Neuron (in vitro differentiated cells): ENCODE results near the gene RNF180.

Experiments
- H2AFZ ChIP-seq: one replicate; pipeline ENCODE4 v1.6.1; 2013; ENCODE audit warnings: low read depth, mild to moderate bottlenecking, inconsistent platforms, low read length, moderate library complexity
- H3K27me3 ChIP-seq: one replicate; pipeline ENCODE4 v1.6.1; 2013; ENCODE audit warnings: low read length; ENCODE audit not compliant: insufficient read depth
- H3K36me3 ChIP-seq: one replicate; pipeline ENCODE4 v1.6.1; 2013; ENCODE audit warnings: low read length; ENCODE audit not compliant: insufficient read depth
- H3K4me1 ChIP-seq: one replicate; pipeline ENCODE4 v1.6.1; 2013; ENCODE audit warnings: low read length; ENCODE audit not compliant: insufficient read depth
- H3K4me3 ChIP-seq: 2 replicates; pipeline ENCODE4 v1.5.1; 2013; ENCODE audit warnings: mild to moderate bottlenecking, low read length, moderate library complexity
- H3K9me3 ChIP-seq: one replicate; pipeline ENCODE4 v1.6.1; 2013; ENCODE audit warnings: low read length

RNF180 gene, protein sequence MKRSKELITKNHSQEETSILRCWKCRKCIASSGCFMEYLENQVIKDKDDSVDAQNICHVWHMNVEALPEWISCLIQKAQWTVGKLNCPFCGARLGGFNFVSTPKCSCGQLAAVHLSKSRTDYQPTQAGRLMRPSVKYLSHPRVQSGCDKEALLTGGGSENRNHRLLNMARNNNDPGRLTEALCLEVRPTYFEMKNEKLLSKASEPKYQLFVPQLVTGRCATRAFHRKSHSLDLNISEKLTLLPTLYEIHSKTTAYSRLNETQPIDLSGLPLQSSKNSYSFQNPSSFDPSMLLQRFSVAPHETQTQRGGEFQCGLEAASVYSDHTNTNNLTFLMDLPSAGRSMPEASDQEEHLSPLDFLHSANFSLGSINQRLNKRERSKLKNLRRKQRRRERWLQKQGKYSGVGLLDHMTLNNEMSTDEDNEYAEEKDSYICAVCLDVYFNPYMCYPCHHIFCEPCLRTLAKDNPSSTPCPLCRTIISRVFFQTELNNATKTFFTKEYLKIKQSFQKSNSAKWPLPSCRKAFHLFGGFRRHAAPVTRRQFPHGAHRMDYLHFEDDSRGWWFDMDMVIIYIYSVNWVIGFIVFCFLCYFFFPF

DNA sequence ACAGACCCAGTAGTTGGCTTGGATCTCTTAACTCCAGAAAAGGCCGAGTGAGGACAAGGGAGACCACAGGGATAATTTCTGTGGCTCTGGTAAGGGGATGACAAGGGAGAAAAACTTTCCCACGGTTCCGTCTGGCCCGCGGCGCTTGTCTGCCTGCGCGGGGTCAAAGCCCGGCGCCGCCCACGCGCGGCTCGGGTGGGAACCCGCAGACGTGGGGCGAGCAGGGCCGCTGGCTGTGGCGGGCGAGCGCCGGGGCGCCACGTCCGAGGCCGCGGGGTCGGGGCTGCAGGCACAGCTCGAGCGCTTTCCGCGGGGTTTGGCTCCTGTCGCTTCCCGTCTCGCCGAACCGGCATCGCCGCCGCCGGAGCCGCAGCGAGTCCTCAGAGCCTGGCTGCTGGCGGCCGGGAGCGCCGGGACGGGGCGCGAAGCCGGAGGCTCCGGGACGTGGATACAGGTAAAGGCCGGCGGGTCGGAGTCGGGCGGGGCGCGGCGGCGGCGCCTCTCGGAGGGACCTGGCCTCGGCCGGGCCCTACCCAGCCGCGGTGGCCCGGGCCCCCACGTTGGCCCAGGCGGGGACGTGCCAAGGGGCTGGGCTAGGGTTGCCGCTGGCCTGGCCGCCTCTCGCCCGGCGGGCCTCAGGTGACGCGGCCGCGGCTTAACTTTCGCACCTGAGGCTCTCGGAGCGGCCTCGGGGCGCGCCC, at the start of gene RNF180:
RNF180 (plus strand) TSS at position 344 of the 701 bp plus-strand sequence. CDS start 34,965 bp downstream, outside the sequence.
- peaks cover 5% of the 10 kb centered on the region for H3K4me1 ChIP-seq
- peak within 1 kb of the TSS; percentile 98 for H2AFZ ChIP-seq
- peaks cover 42% of the 10 kb centered on the region for H3K27me3 ChIP-seq
- no peaks in the 10 kb centered on the region for H3K9me3 ChIP-seq
- peak within 1 kb of the TSS; percentile 67 for H3K4me3 ChIP-seq
- H3K36me3 ChIP-seq = no peaks in the 10 kb centered on the region

DNA sequence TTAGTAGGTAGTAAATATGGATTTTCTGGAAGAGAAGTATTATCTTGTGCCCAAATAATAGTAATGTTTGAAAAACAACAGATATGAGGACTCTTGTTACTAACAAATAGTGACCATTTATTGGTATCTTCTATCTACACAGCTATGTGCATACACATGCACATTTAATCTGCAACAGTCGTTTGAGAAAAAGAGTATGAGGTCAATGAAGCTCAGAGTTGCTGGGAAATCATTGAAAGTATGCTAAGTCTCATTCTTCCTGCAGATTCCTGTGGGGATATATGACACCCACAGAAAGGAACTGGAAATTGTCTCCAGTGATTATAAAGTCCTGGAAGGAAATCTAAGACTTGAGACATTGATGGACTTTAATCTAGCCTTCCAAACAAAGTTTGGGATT, 40.1 kb upstream of the RNF180 start:
- H3K36me3 ChIP-seq = no peaks in the 10 kb centered on the region
- no peaks in the 10 kb centered on the region for H3K4me1 ChIP-seq
- no peak overlapping the region for H3K4me3 ChIP-seq
- no peaks in the 10 kb centered on the region for H3K9me3 ChIP-seq
- no peak overlapping the region for H2AFZ ChIP-seq
- no peaks in the 10 kb centered on the region for H3K27me3 ChIP-seq

DNA sequence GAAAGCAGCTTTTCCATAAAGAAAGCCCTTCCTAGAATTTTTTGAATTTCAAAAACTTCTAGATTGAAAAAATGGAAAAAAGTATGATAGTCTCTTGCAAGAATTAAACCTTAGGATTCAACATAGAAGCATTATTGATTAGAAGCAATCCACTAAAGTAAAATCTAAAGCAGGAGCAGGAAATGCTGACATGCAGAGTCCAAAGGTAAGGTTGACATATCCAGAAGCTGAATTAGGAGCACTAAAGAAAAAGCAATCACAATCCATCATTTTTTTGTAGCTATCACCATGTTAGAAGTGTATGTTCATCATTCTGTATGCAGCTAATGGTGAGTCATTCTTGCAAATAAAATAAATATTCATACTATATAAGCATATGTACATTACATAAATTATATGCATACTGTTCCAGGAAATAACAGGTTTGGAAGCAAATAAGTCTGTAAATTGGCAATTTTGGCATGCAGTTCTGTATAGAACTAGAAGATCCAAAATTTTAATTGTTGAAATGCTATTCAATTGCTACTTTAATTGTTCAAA, 39.4 kb upstream of the RNF180 start:
- Histone ChIP-seq H3K4me1 (no peaks in the 10 kb centered on the region), H3K36me3 (no peaks in the 10 kb centered on the region), H3K27me3 (no peaks in the 10 kb centered on the region), H2AFZ (no peak overlapping the region), H3K4me3 (no peak overlapping the region), H3K9me3 (no peaks in the 10 kb centered on the region)

DNA sequence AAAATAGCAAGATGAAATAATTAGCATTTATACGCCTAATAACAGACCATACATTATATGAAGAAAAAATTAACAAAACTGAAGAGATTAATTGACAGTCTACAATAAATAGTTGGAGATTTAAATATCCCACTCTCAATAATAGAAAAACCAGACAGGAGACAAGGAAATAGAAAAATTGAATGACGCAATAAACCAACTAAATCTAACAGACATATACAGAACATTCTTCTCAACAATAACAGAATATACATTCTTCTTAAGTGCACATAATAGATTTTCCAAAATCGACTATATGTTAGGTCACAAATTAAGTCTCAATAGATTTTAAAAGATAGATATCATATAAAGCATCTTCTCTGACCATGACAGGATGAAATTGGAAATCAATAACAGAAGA, 25.6 kb upstream of the RNF180 start:
- no peaks in the 10 kb centered on the region for H3K9me3 ChIP-seq
- H3K4me1 ChIP-seq = no peaks in the 10 kb centered on the region
- no peaks in the 10 kb centered on the region for H3K27me3 ChIP-seq
- H2AFZ ChIP-seq = no peak overlapping the region
- H3K4me3 ChIP-seq = no peak overlapping the region
- no peaks in the 10 kb centered on the region for H3K36me3 ChIP-seq

DNA sequence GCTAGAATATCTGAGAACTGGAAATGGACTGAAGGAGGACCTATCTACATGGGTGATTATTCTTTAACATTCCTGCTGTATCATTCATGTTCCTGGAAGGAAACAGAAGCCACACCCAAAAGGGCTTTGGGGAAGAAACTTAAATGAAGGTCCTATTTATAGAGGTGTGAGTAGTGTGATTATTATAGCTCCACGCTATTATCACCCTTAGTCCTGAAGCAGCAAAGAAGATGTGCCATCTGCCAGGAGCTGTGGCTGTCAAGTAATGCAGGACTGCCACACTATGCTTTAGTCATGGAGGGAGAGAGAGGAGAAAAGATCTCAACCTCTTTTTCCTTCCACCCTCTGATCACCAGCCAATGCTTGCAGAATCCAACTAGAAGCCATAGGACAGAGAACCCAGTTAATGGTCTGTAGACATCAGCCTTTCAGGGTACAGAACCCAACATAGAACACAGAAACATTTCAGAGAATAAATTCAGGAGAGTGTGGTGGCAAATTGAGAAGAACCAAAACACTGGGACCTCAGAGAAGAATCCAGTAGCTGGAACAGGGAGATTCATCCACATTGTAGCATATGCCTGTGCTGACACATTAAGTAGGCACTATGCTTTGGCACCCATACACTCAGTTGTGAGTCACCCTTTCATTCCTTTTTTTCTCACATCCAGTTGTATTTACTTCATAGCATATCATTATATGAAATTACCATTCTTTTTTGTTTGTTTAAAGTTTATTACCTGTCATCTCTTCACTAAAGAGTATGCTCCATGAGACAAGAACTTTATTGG, 21.0 kb upstream of the RNF180 start:
- no peaks in the 10 kb centered on the region for H3K27me3 ChIP-seq
- no peaks in the 10 kb centered on the region for H3K9me3 ChIP-seq
- no peaks in the 10 kb centered on the region for H3K4me1 ChIP-seq
- H3K36me3 ChIP-seq = no peaks in the 10 kb centered on the region
- H3K4me3 ChIP-seq = no peak overlapping the region
- H2AFZ ChIP-seq = no peak overlapping the region

DNA sequence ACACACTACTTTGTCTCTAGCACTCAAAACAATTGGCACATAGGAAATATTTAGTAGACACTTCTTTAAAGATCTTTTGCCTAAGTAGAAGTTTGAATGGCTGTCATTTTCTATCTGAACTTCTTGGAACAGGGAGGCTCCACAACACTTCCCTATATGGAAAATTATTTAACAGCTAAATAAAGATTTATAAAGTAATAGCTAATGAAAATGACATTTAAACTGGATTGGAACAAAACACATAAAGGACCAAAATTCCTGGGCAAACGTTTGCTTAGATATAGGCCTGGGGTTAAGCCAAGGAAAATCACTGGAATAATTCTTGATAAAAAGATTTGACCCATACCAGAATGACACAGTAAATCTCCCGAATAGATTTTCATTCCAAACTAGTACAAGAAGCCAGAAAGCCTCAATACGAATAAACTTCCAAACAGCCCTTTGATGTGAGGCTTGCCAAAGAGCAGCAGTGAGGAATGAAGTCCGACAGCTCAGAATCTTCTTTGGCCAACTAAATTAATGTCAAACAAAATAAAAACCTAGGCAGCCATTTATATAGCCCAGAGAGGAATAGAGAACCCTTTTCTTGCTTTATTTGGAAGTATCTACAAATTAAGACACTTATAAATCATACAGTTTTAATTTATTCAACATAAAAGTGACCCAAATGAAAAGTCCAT, 20.3 kb upstream of the RNF180 start:
- no peak overlapping the region for H3K4me3 ChIP-seq
- no peaks in the 10 kb centered on the region for H3K36me3 ChIP-seq

DNA sequence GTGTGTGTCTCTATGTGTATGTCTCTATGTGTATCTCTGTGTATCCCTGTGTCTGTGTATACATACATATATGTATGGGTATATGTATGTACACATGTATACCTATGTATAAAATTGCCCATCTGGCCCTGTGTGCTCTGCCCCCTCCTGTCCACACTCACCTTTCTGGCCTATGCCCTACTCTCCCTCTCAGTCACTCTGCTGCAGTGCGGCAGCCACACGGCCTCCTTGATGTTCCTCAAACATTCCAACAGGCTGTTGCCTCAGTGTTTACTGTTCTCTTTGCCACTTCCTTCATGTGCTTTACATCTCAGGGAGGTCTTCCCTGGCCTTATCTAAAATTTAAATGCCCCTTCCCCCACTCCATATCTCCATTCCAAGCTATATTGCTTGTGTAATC, 18.3 kb upstream of the RNF180 start:
- H3K36me3 ChIP-seq = no peaks in the 10 kb centered on the region
- H3K27me3 ChIP-seq = no peaks in the 10 kb centered on the region
- H3K4me1 ChIP-seq = no peaks in the 10 kb centered on the region
- H3K4me3 ChIP-seq = no peak overlapping the region
- no peak overlapping the region for H2AFZ ChIP-seq
- H3K9me3 ChIP-seq = no peaks in the 10 kb centered on the region

More for the DNA sequence above, 20.3 kb upstream of the RNF180 start:
- H2AFZ ChIP-seq = no peak overlapping the region
- H3K4me1 ChIP-seq = no peaks in the 10 kb centered on the region
- H3K27me3 ChIP-seq = no peaks in the 10 kb centered on the region
- H3K9me3 ChIP-seq = no peaks in the 10 kb centered on the region

DNA sequence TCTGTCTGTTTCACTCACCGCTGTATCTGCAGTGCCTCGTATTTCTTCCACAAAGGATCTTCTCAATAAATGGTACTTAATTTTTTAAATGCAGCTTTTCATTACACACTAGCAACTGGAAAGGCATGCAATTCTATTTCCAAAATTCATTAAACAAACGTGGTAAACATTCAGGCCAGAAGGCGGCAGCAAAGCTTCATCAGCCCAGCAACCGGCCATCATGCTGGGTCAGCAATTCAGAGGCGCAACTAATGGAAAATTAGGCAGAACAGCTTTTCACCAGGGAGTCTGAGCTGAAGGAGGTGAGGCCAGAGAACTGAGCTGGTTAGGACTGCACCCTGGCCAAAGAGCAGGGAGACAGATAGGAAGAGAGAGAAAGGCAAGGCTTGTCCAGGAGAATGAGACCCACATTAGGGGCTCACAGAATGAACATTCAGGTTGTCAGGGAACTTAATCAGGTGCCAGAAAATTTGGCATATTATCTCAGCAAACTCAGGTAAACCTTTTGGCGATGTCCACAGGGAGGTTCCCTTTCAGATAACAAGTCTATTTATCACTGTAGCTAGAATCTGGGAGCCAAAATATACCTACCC, 17.7 kb upstream of the RNF180 start:
- H3K4me3 ChIP-seq = no peak overlapping the region
- H3K36me3 ChIP-seq = no peaks in the 10 kb centered on the region
- no peaks in the 10 kb centered on the region for H3K4me1 ChIP-seq
- no peak overlapping the region for H2AFZ ChIP-seq
- H3K9me3 ChIP-seq = no peaks in the 10 kb centered on the region
- H3K27me3 ChIP-seq = no peaks in the 10 kb centered on the region

DNA sequence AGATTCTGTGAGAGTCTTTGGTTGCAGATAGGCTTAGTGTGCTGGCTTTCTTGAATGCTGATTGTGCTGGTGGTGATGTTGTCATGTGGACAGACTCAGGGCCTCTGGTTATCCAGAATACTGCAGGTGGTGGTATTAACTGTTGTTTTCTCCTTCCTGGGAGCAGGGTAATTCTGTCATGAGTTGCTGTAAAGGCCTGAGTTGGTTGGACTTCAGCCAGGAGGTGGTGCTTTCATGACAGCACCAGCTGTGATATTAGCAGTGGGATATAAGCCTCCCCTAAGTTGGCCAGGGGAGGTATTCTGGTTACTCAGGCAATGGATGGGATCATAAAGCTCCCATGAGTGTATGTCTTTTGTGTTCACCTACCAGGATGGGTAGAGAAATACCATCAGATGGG, 16.4 kb upstream of the RNF180 start:
- H3K4me3 ChIP-seq = no peak overlapping the region
- no peaks in the 10 kb centered on the region for H3K4me1 ChIP-seq
- H2AFZ ChIP-seq = no peak overlapping the region
- no peaks in the 10 kb centered on the region for H3K36me3 ChIP-seq
- no peaks in the 10 kb centered on the region for H3K27me3 ChIP-seq
- peaks cover 3% of the 10 kb centered on the region for H3K9me3 ChIP-seq

DNA sequence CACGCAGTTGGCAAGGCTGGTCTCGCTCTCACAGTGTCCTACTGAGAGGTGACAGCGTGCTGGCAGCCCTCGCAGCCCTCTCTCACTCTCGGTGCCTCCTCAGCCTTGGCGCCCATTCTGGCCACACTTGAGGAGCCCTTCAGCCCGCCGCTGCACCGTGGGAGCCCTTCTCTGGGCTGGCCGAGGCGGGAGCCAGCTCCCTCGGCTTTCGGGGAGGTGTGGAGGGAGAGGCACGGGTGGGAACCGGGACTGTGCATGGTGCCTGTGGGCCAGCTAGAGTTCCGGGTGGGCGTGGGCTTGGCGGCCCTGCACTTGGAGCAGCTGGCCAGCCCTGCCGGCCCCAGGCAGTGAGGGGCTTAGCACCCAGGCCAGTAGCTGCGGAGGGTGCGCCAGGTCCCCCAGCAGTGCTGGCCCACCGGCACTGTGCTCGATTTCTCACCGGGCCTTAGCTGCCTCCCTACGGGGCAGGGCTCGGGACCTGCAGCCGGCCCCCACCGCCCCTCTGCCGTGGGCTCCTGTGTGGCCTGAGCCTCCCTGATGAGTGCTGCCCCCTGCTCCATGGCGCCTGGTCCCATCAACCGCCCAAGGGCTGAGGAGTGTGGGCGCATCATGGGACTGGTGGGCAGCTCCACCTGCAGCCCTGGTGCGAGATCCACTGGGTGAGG, 15.7 kb upstream of the RNF180 start:
- Histone ChIP-seq H3K4me3 (no peak overlapping the region), H3K9me3 (peaks cover 3% of the 10 kb centered on the region), H2AFZ (no peak overlapping the region), H3K4me1 (no peaks in the 10 kb centered on the region), H3K36me3 (no peaks in the 10 kb centered on the region), H3K27me3 (no peaks in the 10 kb centered on the region)

DNA sequence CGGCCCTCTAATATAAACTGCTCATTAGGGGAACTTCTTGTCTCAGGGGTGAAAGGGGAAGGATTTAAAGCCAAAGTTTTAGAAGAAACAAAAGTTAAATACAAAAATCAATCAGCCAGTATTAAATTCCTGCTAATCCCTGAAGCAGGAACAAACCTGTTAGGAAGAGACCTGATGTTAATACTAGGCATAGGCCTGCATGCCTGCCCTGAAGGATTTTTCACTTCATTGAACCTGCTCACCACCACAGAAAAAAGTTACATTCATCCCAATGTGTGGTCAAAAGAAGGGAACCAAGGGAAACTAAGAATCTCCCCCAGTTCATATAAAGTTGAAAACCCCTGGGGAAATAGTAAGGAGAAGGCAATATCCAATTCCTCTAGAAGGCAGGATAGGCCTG, 9.4 kb upstream of the RNF180 start:
- H3K9me3 ChIP-seq = peaks cover 3% of the 10 kb centered on the region

More for the DNA sequence above, 9.4 kb upstream of the RNF180 start:
- no peaks in the 10 kb centered on the region for H3K4me1 ChIP-seq
- no peaks in the 10 kb centered on the region for H3K36me3 ChIP-seq
- H3K27me3 ChIP-seq = peaks cover 10% of the 10 kb centered on the region
- H2AFZ ChIP-seq = no peak overlapping the region
- no peak overlapping the region for H3K4me3 ChIP-seq
